GM23248 (cell line): ENCODE results near the gene RPS29.

Source experiments
- EZH2 ChIP-seq: fragments of 200-600 bp; sonication (generic); IDR thresholded peaks from 2 replicates; pipeline ENCODE4 v1.6.1; 2018; ENCODE audit warnings: antibody characterized with exemption, mild to moderate bottlenecking; ENCODE audit not compliant: insufficient read depth, poor library complexity, severe bottlenecking
- EZH2phosphoT487 ChIP-seq: fragments of 200-600 bp; sonication (generic); IDR thresholded peaks from 2 replicates; pipeline ENCODE4 v1.6.1; 2018; ENCODE audit warnings: antibody characterized with exemption, moderate library complexity, mild to moderate bottlenecking, low read depth; ENCODE audit not compliant: insufficient read depth

GRCh38 chr14:49614196-49614595 lies 28.0 kb upstream of the RPS29 start:
- no peak for TF ChIP-seq EZH2
- no peak for TF ChIP-seq EZH2phosphoT487
